ENCODE data around the gene SMIM31.

The SMIM31 gene
- total RNA-seq, result 0 reads per million in 2 donors

- no peak for DNase-seq
These were observed at the start of gene SMIM31 for GRCh38 chr4:164753873-164754488. TSS of gene SMIM31 (plus strand) at chr4:164754131. CDS start at chr4:164770444, 16,313 bp downstream.

GRCh38 chr4:164706675-164707074 is 47.3 kb upstream of the SMIM31 start:
- DNase-seq, result no peak

GRCh38 chr4:164716901-164717300 is 37.0 kb upstream of the SMIM31 start:
- DNase-seq, result no peak

- no peak for DNase-seq
These were observed 35.1 kb upstream of the SMIM31 start for GRCh38 chr4:164718827-164719226.

GRCh38 chr4:164725066-164725465 is 28.9 kb upstream of the SMIM31 start:
- DNase-seq, result peak in 1 of 5 experiments; percentile 37

- no peak for DNase-seq
These were observed 23.1 kb upstream of the SMIM31 start for GRCh38 chr4:164730705-164731393.

GRCh38 chr4:164731827-164732474 is 22.0 kb upstream of the SMIM31 start:
- DNase-seq, result peak; percentile 3 to 37 (median 15)

- DNase-seq, result no peak
These were observed 19.4 kb upstream of the SMIM31 start for GRCh38 chr4:164734484-164734883.

GRCh38 chr4:164748375-164748774 is 5.6 kb upstream of the SMIM31 start:
- peak in 1 of 5 experiments; percentile 6 for DNase-seq

- no peak for DNase-seq
These were observed 1.5 kb downstream of the SMIM31 start for GRCh38 chr4:164755432-164755831.

GRCh38 chr4:164756686-164757085 is 2.8 kb downstream of the SMIM31 start:
- no peak for DNase-seq

- DNase-seq, result no peak
These were observed 7.3 kb downstream of the SMIM31 start for GRCh38 chr4:164761241-164761640.

GRCh38 chr4:164761746-164762275 is 7.9 kb downstream of the SMIM31 start:
- no peak for DNase-seq

- no peak for DNase-seq
These were observed 11.2 kb downstream of the SMIM31 start for GRCh38 chr4:164765096-164765495.

GRCh38 chr4:164765833-164766232 is 11.9 kb downstream of the SMIM31 start:
- DNase-seq, result no peak

- DNase-seq, result no peak
These were observed 14.6 kb downstream of the SMIM31 start for GRCh38 chr4:164768516-164768915.

- DNase-seq, result no peak
These were observed 16.2 kb downstream of the SMIM31 start for GRCh38 chr4:164770010-164770724.

GRCh38 chr4:164771088-164771487 is 17.2 kb downstream of the SMIM31 start:
- DNase-seq, result no peak

- no peak for DNase-seq
These were observed 18.1 kb downstream of the SMIM31 start for GRCh38 chr4:164772076-164772475.

- DNase-seq, result no peak
These were observed 25.1 kb downstream of the SMIM31 start for GRCh38 chr4:164779080-164779479.

GRCh38 chr4:164779811-164780216 is 25.9 kb downstream of the SMIM31 start:
- peak in 1 of 5 experiments; percentile 23 for DNase-seq

GRCh38 chr4:164780839-164781238 is 26.9 kb downstream of the SMIM31 start:
- DNase-seq, result no peak

- DNase-seq, result no peak
These were observed 30.0 kb downstream of the SMIM31 start for GRCh38 chr4:164783976-164784375.
